ENCODE results near the gene SPON2.

DNA sequence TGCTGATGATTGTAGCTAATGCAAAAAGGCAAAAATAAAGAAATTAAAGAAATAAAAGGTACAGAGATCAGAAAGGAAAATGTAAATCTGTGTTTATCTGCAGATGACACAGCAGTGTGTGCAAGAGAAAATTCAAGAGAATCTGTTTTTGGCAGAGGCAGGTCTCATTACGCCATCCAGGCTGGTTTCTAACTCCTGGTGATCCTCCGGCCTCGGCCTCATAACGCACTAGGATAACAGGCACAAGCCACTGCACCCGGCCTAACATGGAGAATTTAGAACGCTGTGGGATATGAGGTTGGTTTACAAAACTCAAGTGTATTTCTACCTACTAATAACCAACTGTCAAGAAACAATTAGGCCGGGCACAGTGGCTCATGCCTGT is 47.2 kb upstream of the SPON2 start:
- TF ChIP-seq ELF4 (IDR thresholded peaks at IDR 0.05) (no peak), NFRKB (IDR thresholded peaks at IDR 0.05) (no peak), FOXM1 (IDR thresholded peaks at IDR 0.05; ENCODE audit: borderline replicate concordance) (no peak), ZNF384 (IDR thresholded peaks at IDR 0.05) (no peak), PKNOX1 (IDR thresholded peaks at IDR 0.05) (no peak), FOXK2 (IDR thresholded peaks at IDR 0.05) (no peak)

Measured in HEK293T (cell line).